GM12878 (cell line): ENCODE data around the gene SNAPIN. TPM values are rescaled to one million over a fixed set of nuclear protein-coding genes. Genes with fewer than 3 reads are reported as not detected.

ENCODE experiments used
- ATAC-seq: fragments of 200-7000 bp; cut with Tn5 transposase; 3 replicates; pipeline ENCODE4 v1.9.1; 2020; ENCODE audit warnings: mild to moderate bottlenecking, moderate library complexity
- BruUV-seq: library from RNA; stranded (reverse); fragments of 400-500 nt; replicated peaks from 2 replicates; lab custom pipeline; 2021; lab: Mats Ljungman, UMichigan
- CTCF ChIA-PET: fragments of 300-600 bp; sonication (Branson Sonifier 250); formaldehyde crosslinking; extraction: SDS; loops from one replicate; lab custom pipeline; 2021; ENCODE audit warnings: inconsistent platforms; lab: Yijun Ruan, JAX
- POLR2A ChIA-PET: fragments of 350-600 bp; formaldehyde crosslinking; extraction: SDS; loops from one replicate; lab custom pipeline; 2021; ENCODE audit warnings: inconsistent platforms; lab: Charles Lee
- RAD21 ChIA-PET: fragments of 300-600 bp; sonication (Branson Sonifier 250); formaldehyde crosslinking; loops from one replicate; lab custom pipeline; 2023; ENCODE audit warnings: antibody characterized with exemption; ENCODE audit not compliant: unreplicated experiment; lab: Charles Lee
- SMC1A ChIA-PET: fragments of 300-600 bp; sonication (Branson Sonifier 250); formaldehyde crosslinking; loops from one replicate; lab custom pipeline; 2023; ENCODE audit not compliant: unreplicated experiment, uncharacterized antibody; lab: Charles Lee
- DNase-seq: peaks from one replicate; pipeline ENCODE4 v3.0.0-alpha.2; 2011; ENCODE audit warnings: low read depth, low spot score
- FAIRE-seq: peaks from 3 replicates; lab custom pipeline; 2011; peaks lifted over from hg19 to GRCh38; lab: Jason Lieb, UNC
- H2AFZ ChIP-seq: 2 replicates; pipeline ENCODE4 v1.6.0; 2011; ENCODE audit warnings: low read depth, low read length, control low read depth; ENCODE audit not compliant: control insufficient read depth
- H3K27ac ChIP-seq: 2 replicates; pipeline ENCODE4 v1.5.1; 2011; ENCODE audit warnings: control low read depth; ENCODE audit not compliant: control insufficient read depth, insufficient read depth
- H3K27me3 ChIP-seq, 2 experiments: replicated peaks in 1 of 2; 2 replicates each; pipeline versions ENCODE4 v1.6.0 to v1.6.1; 2011; ENCODE audit warnings: low read length in 1 of 2; ENCODE audit not compliant: control insufficient read depth in 2 of 2, insufficient read depth in 2 of 2
- H3K36me3 ChIP-seq, 2 experiments: 2 replicates each; pipeline ENCODE4 v1.5.1; 2011; ENCODE audit warnings: low read length in 1 of 2; ENCODE audit not compliant: control insufficient read depth in 2 of 2, insufficient read depth in 2 of 2
- H3K4me1 ChIP-seq: 2 replicates; pipeline ENCODE4 v1.6.1; 2011; ENCODE audit warnings: mild to moderate bottlenecking, low read length, moderate library complexity, mixed read lengths; ENCODE audit not compliant: control insufficient read depth, insufficient read depth
- H3K4me2 ChIP-seq: 2 replicates; pipeline ENCODE4 v1.6.0; 2011; ENCODE audit warnings: control low read depth; ENCODE audit not compliant: control insufficient read depth, insufficient read depth
- H3K4me3 ChIP-seq: fragments of 200-600 bp; sonication (generic); 2 replicates; pipeline ENCODE4 v1.5.1; 2016
- H3K79me2 ChIP-seq: 2 replicates; pipeline ENCODE4 v1.6.0; 2011; ENCODE audit warnings: low read length; ENCODE audit not compliant: control insufficient read depth, insufficient read depth
- H3K9ac ChIP-seq: 2 replicates; pipeline ENCODE4 v1.8.0; 2011; ENCODE audit warnings: low read length, control low read depth, mixed read lengths; ENCODE audit not compliant: control insufficient read depth, insufficient read depth
- H3K9me3 ChIP-seq: replicated peaks from 3 replicates; pipeline ENCODE4 v1.5.1; 2011; ENCODE audit warnings: mild to moderate bottlenecking, low read length; ENCODE audit not compliant: control insufficient read depth, insufficient read depth
- H4K20me1 ChIP-seq: 2 replicates; pipeline ENCODE4 v1.6.0; 2011; ENCODE audit not compliant: control insufficient read depth, insufficient read depth
- CBX5 ChIP-seq: sonication (generic); IDR thresholded peaks from 2 replicates; pipeline ENCODE4 v1.6.1; 2016; ENCODE audit warnings: low read depth, moderate library complexity, mild to moderate bottlenecking, inconsistent platforms
- CREB1 ChIP-seq: IDR thresholded peaks from 2 replicates; pipeline ENCODE4 v1.6.1; 2012; ENCODE audit warnings: low read depth, mild to moderate bottlenecking, inconsistent platforms
- HCFC1 ChIP-seq: fragments of 150-350 bp; IDR thresholded peaks from 2 replicates; pipeline ENCODE4 v1.6.1; 2014; ENCODE audit warnings: low read length
- MTA3 ChIP-seq: IDR thresholded peaks from 2 replicates; pipeline ENCODE4 v1.6.1; 2012; ENCODE audit warnings: low read length, inconsistent platforms, borderline replicate concordance
- NBN ChIP-seq: fragments of 450-650 bp; IDR thresholded peaks from 2 replicates; pipeline ENCODE4 v1.6.1; 2016
- NRF1 ChIP-seq: conservative IDR thresholded peaks from 2 replicates; pipeline ENCODE4 v1.6.1; 2011; ENCODE audit warnings: mild to moderate bottlenecking, low read depth, low read length, improper control_type of control experiment
- POLR2A ChIP-seq: IDR thresholded peaks from 2 replicates; pipeline ENCODE4 v1.6.1; 2011; ENCODE audit warnings: low read depth, mild to moderate bottlenecking, low read length
- POLR2AphosphoS2 ChIP-seq: IDR thresholded peaks from 2 replicates; pipeline ENCODE4 v1.6.1; 2011; ENCODE audit warnings: low read depth, mild to moderate bottlenecking, low read length, improper control_type of control experiment, moderate library complexity
- RB1 ChIP-seq: fragments of 450-650 bp; formaldehyde crosslinking; IDR thresholded peaks from 2 replicates; pipeline ENCODE4 v1.6.1; 2017; ENCODE audit warnings: mild to moderate bottlenecking, borderline replicate concordance
- SMARCA5 ChIP-seq: fragments of 450-650 bp; IDR thresholded peaks from 2 replicates; pipeline ENCODE4 v1.6.1; 2017; ENCODE audit warnings: mild to moderate bottlenecking
- TCF3 ChIP-seq: IDR thresholded peaks from 2 replicates; pipeline ENCODE4 v1.6.1; 2012; ENCODE audit warnings: low read depth, mild to moderate bottlenecking, low read length, borderline replicate concordance; ENCODE audit not compliant: insufficient read depth
- ZNF207 ChIP-seq: fragments of 450-650 bp; IDR thresholded peaks from 2 replicates; pipeline ENCODE4 v1.6.1; 2014; ENCODE audit warnings: antibody characterized with exemption, mild to moderate bottlenecking, borderline replicate concordance
- ZNF384 ChIP-seq: IDR thresholded peaks from 2 replicates; pipeline ENCODE4 v1.6.1; 2012; ENCODE audit warnings: low read depth, mild to moderate bottlenecking, low read length, improper control_type of control experiment, borderline replicate concordance
- WGBS: methylation state at CpG from one replicate; pipeline ENCODE4 v1.1.6; 2016; ENCODE audit warnings: low lambda C conversion rate; ENCODE audit not compliant: insufficient replicate concordance, insufficient coverage; ENCODE audit errors: missing lambda C conversion rate; 5-methylcytosine and 5-hydroxymethylcytosine counted together
- in situ Hi-C: fragments of 300-500 bp; cut with MboI; formaldehyde crosslinking; loops from 9 replicates; pipeline ENCODE4 v1.14.3; 2018; ENCODE audit warnings: mixed read lengths
- intact Hi-C: fragments of 100-400 bp; cut with micrococcal nuclease; formaldehyde crosslinking; loops from one replicate; pipeline ENCODE4 v1.14.2; 2022; ENCODE audit not compliant: unreplicated experiment
- polyA plus RNA-seq, 11 experiments: library from polyadenylated mRNA; depleted of rRNA in 4 of 11; unstranded in 6 of 11; stranded (reverse) in 5 of 11; fragments of >200 nt; fragmentation: Nextera tagmentation in 4 of 11; fragmentation: Illumina TruSeq in 1 of 11; extraction: Ambion mirVana in 4 of 11; extraction: Trizol in 1 of 11; gene quantifications; 1 replicate in 1 of 11; 2 replicates in 10 of 11; pipeline versions ENCODE4 v1.2.1 to v1.2.3, GENCODE V29; 2011 to 2016; ENCODE audit warnings: inconsistent platforms in 2 of 11, missing spikeins in 2 of 11, low read depth in 1 of 11
- total RNA-seq, 4 experiments: library from RNA; depleted of rRNA in 3 of 4; stranded (reverse); fragments of >200 nt in 3 of 4; fragmentation: Illumina TruSeq in 1 of 4; extraction: Trizol in 1 of 4; gene quantifications; 2 replicates each; pipeline versions ENCODE4 v1.2.1 to v1.2.3, GENCODE V29; 2013 to 2021
- TF ChIP-seq, protein P1 (sequence below): IDR thresholded peaks from 2 replicates; pipeline ENCODE4 v1.6.1; 2011; ENCODE audit warnings: low read depth, mild to moderate bottlenecking, low read length, moderate library complexity, borderline replicate concordance; ENCODE audit errors: extremely low read depth
- TF ChIP-seq, protein P2 (sequence below): IDR thresholded peaks from 2 replicates; pipeline ENCODE4 v1.6.1; 2011; ENCODE audit warnings: borderline replicate concordance, low read depth, mild to moderate bottlenecking, moderate library complexity, low read length; ENCODE audit not compliant: insufficient read depth, poor library complexity, severe bottlenecking

The SNAPIN gene
- total and polyA plus RNA-seq, 10 of the 15 experiments (the other 5 are each of a cell fraction or from before 2014, with no cell fraction given): 12.4 to 78.1 (median 38.6) TPM

DNA sequence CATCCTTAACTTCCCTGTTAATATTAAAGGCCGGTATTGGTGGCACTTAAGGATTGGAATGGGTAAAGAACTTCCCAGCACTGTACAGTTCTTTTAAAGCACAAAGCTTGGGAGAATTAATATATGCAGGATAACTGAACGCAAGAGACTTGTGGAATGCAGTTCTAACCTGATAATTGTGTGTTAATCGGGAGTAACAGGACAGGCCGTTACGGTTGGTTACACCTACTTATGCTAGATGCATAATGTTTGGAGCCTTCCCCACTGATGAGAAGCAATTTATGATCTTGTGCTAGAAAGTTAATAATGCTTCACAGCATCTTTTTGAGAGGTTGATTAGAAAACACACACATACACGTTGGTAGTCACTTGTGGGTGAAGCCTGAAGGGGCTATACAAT is 17.6 kb upstream of the SNAPIN start:
- Histone ChIP-seq H3K27me3 (no peaks in the 10 kb centered on the region), H3K27ac (no peak overlapping the region), H3K79me2 (peaks cover 14% of the 10 kb centered on the region), H3K9me3 (no peaks in the 10 kb centered on the region), H3K36me3 (peaks cover 11 to 62% of the 10 kb centered on the region in 2 experiments), H3K4me1 (no peaks in the 10 kb centered on the region), H3K9ac (no peak overlapping the region), H2AFZ (no peak overlapping the region), H3K4me2 (no peak overlapping the region), H3K4me3 (no peak overlapping the region), H4K20me1 (no peaks in the 10 kb centered on the region)
- ATAC-seq (no peak), DNase-seq (no peak), FAIRE-seq (no peak)
- in situ Hi-C loops (no loop called here), intact Hi-C loops (no loop called here)
- ChIA-PET SMC1A (interaction anchor here (1.6 kb wide), 1 partner anchor 13 kb away, joined by 3 read pairs; no protein-coding TSS in a partner anchor), POLR2A (no interaction called here), CTCF (interaction anchor here (3.8 kb wide), 1 partner anchor 68 kb away, joined by 20 read pairs; no protein-coding TSS in a partner anchor), RAD21 (no interaction called here)
- no TSS peak for BruUV-seq
- TF ChIP-seq, protein P1, sequence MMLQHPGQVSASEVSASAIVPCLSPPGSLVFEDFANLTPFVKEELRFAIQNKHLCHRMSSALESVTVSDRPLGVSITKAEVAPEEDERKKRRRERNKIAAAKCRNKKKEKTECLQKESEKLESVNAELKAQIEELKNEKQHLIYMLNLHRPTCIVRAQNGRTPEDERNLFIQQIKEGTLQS: no peak
- TF ChIP-seq RB1: no peak
- TF ChIP-seq POLR2A: 0 out of 2 replicates have a peak, but pooled peaks have one; percentile 33
- TF ChIP-seq HCFC1: no peak
- no peak for TF ChIP-seq ZNF384
- WGBS: 82% methylated on average over 6 of the region's 6 CpGs

DNA sequence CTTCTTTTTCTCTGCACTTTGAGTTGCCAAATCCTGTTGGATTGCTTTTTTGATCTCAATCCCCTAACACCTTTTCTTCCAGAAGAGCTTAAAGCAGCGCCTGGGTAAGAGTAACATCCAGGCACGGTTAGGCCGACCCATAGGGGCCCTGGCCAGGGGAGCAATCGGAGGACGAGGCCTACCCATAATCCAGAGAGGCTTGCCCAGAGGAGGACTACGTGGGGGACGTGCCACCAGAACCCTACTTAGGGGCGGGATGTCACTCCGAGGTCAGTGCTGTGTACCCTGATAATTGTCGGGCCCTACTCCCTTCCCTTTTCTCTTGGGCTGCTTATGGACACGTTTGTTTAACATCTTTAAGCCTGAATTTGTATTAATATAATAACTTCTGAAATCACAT is 16.3 kb upstream of the SNAPIN start:
- no peaks in the 10 kb centered on the region for H3K27me3 ChIP-seq
- ATAC-seq: no peak
- no peak overlapping the region for H3K9ac ChIP-seq
- intact Hi-C loops: no loop called here
- no peaks in the 10 kb centered on the region for H3K4me1 ChIP-seq
- H3K36me3 ChIP-seq: peaks cover 13 to 62% of the 10 kb centered on the region in 2 experiments
- DNase-seq: no peak
- POLR2A ChIA-PET: interaction anchor here (0.6 to 6.7 kb wide), 2 partner anchors 8 to 10 kb away, joined by 5 to 35 read pairs; partner anchors contain the start of gene CHTOP
- RAD21 ChIA-PET: interaction anchor here (1.3 kb wide), 1 partner anchor 70 kb away, joined by 6 read pairs; no protein-coding TSS in a partner anchor
- 88% methylated on average over 11 of the region's 11 CpGs for WGBS
- H4K20me1 ChIP-seq: no peaks in the 10 kb centered on the region
- FAIRE-seq: no peak
- no peak overlapping the region for H3K27ac ChIP-seq
- no peaks in the 10 kb centered on the region for H3K9me3 ChIP-seq
- H2AFZ ChIP-seq: no peak overlapping the region
- peaks cover 4% of the 10 kb centered on the region for H3K79me2 ChIP-seq
- H3K4me3 ChIP-seq: no peak overlapping the region
- SMC1A ChIA-PET: interaction anchor here (0.6 to 1.6 kb wide), 3 partner anchors 12 to 236 kb away, joined by 3 to 9 read pairs (median 3); no protein-coding TSS in a partner anchor
- CTCF ChIA-PET: interaction anchor here (2.2 to 3.8 kb wide), 2 partner anchors 70 to 109 kb away, joined by 9 to 20 read pairs; no protein-coding TSS in a partner anchor
- BruUV-seq: no TSS peak
- in situ Hi-C loops: no loop called here
- H3K4me2 ChIP-seq: no peak overlapping the region
- TF ChIP-seq NRF1: no peak
- no peak for TF ChIP-seq NBN
- no peak for TF ChIP-seq ZNF207
- no peak for TF ChIP-seq TCF3
- TF ChIP-seq, protein P2, sequence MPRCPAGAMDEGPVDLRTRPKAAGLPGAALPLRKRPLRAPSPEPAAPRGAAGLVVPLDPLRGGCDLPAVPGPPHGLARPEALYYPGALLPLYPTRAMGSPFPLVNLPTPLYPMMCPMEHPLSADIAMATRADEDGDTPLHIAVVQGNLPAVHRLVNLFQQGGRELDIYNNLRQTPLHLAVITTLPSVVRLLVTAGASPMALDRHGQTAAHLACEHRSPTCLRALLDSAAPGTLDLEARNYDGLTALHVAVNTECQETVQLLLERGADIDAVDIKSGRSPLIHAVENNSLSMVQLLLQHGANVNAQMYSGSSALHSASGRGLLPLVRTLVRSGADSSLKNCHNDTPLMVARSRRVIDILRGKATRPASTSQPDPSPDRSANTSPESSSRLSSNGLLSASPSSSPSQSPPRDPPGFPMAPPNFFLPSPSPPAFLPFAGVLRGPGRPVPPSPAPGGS: no peak
- TF ChIP-seq CBX5: no peak
- no peak for TF ChIP-seq MTA3
- TF ChIP-seq CREB1: no peak
- TF ChIP-seq SMARCA5: no peak
- TF ChIP-seq POLR2AphosphoS2: no peak
